Measurements from ENCODE around the gene PAPPA2.

DNA sequence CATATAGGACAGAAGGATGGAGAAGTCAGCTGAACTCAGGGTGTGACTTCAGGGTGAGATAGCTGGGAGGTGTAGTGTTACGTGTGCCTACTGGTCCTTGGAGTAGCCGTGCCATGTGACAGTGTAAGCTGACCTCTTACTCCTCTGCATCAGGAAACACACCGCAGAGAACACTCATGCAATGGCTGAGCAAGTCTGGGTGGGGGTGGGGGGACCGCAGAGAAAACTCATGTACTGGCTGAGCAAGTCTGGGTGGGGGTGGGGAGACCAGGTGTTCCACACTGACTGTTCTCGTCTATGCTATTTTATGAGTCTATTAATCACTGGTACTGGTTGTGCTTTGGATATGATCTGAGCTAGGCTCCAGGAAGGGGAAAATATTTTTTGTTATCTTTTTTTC, 233.1 kb downstream of the PAPPA2 start:
- TF ChIP-seq, protein P1, sequence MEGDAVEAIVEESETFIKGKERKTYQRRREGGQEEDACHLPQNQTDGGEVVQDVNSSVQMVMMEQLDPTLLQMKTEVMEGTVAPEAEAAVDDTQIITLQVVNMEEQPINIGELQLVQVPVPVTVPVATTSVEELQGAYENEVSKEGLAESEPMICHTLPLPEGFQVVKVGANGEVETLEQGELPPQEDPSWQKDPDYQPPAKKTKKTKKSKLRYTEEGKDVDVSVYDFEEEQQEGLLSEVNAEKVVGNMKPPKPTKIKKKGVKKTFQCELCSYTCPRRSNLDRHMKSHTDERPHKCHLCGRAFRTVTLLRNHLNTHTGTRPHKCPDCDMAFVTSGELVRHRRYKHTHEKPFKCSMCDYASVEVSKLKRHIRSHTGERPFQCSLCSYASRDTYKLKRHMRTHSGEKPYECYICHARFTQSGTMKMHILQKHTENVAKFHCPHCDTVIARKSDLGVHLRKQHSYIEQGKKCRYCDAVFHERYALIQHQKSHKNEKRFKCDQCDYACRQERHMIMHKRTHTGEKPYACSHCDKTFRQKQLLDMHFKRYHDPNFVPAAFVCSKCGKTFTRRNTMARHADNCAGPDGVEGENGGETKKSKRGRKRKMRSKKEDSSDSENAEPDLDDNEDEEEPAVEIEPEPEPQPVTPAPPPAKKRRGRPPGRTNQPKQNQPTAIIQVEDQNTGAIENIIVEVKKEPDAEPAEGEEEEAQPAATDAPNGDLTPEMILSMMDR (conservative IDR thresholded peaks at IDR 0.05): no peak
- TF ChIP-seq ZFX (IDR thresholded peaks at IDR 0.05): no peak
